ENCODE results near the gene PARVB. TPM values are rescaled to one million over a fixed set of nuclear protein-coding genes. Genes with fewer than 3 reads are reported as not detected.

The PARVB gene
- polyA plus RNA-seq, 1 experiment = 65.8 TPM

- Histone ChIP-seq H3K36me3 (ENCODE audit: control insufficient read depth, insufficient read depth, low read length) (no peaks in the 10 kb centered on the region), H3K27me3 (ENCODE audit: control insufficient read depth, insufficient read depth, low read length) (peaks cover 2% of the 10 kb centered on the region; the same call in 1 of the 2 replicates), H3K4me3 (ENCODE audit: low read depth, low read length) (no peak overlapping the region)
- ChIA-PET POLR2A (interaction anchor here (1.0 kb wide), 1 partner anchor 9 kb away, joined by 3 read pairs; no protein-coding TSS in a partner anchor), CTCF (interaction anchor here (0.8 kb wide), 1 partner anchor 8 kb away, joined by 3 read pairs; no protein-coding TSS in a partner anchor)
- no peak for DNase-seq (ENCODE audit: low read depth)
- TF ChIP-seq CTCF (IDR thresholded peaks at IDR 0.05; ENCODE audit: insufficient read depth, low read depth, low read length) = no peak
Observed at GRCh38 chr22:44211256-44211945, 187.3 kb downstream of the PARVB start.

GRCh38 chr22:44211946-44212930 lies 188.1 kb downstream of the PARVB start:
- POLR2A ChIA-PET = interaction anchor here (0.7 to 1.0 kb wide), 2 partner anchors 10 to 32 kb away, joined by 3 read pairs; partner anchors contain the start of gene PARVG
- no peaks in the 10 kb centered on the region for H3K36me3 ChIP-seq (ENCODE audit: control insufficient read depth, insufficient read depth, low read length)
- no peak overlapping the region for H3K4me3 ChIP-seq (ENCODE audit: low read depth, low read length)
- no peak for DNase-seq (ENCODE audit: low read depth)
- TF ChIP-seq CTCF (IDR thresholded peaks at IDR 0.05; ENCODE audit: insufficient read depth, low read depth, low read length) = no peak
- CTCF ChIA-PET = interaction anchor here (0.7 kb wide), 1 partner anchor 10 kb away, joined by 3 read pairs; no protein-coding TSS in a partner anchor
- peaks cover 2% of the 10 kb centered on the region for H3K27me3 ChIP-seq (ENCODE audit: control insufficient read depth, insufficient read depth, low read length)

GRCh38 chr22:44212936-44213335 lies 188.8 kb downstream of the PARVB start:
- no peak for DNase-seq (ENCODE audit: low read depth)
- ChIA-PET POLR2A (no interaction called here), CTCF (no interaction called here)
- Histone ChIP-seq H3K36me3 (ENCODE audit: control insufficient read depth, insufficient read depth, low read length) (no peaks in the 10 kb centered on the region), H3K27me3 (ENCODE audit: control insufficient read depth, insufficient read depth, low read length) (peaks cover 2% of the 10 kb centered on the region), H3K4me3 (ENCODE audit: low read depth, low read length) (no peak overlapping the region)
- no peak for TF ChIP-seq CTCF (IDR thresholded peaks at IDR 0.05; ENCODE audit: insufficient read depth, low read depth, low read length)

DNA sequence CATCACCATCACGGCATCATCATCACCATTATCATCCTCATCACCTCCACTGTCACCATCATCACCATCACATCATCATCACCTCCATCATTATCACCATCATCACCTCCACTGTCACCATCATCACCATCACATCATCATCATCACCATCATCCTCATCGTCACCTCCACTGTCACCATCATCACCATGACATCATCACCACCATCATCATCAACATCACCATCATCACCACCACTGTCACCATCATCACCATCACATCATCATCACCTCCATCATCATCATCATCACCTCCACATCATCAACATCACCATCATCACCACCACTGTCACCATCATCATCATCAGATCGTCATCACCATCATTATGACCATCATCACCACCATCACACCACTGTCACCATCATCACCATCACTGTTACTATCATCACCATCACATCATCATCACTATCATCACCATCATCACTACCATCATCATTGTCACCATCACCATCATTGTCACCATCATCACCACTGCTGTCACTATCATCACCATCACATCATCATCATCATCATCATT lies 189.5 kb downstream of the PARVB start:
- CTCF ChIA-PET = no interaction called here

More for the DNA sequence above, 189.5 kb downstream of the PARVB start:
- H3K4me3 ChIP-seq (ENCODE audit: low read depth, low read length) = no peak overlapping the region
- no peak for TF ChIP-seq CTCF (IDR thresholded peaks at IDR 0.05; ENCODE audit: insufficient read depth, low read depth, low read length)
- peaks cover 2% of the 10 kb centered on the region for H3K27me3 ChIP-seq (ENCODE audit: control insufficient read depth, insufficient read depth, low read length)
- H3K36me3 ChIP-seq (ENCODE audit: control insufficient read depth, insufficient read depth, low read length) = no peaks in the 10 kb centered on the region
- POLR2A ChIA-PET = no interaction called here
- no peak for DNase-seq (ENCODE audit: low read depth)

Data from BJ (cell line).